Measurements from ENCODE around the gene DNAAF8.
"Not testable (repeated sequence)": the region's sequence is repeated elsewhere in the genome, so short reads cannot be mapped to it uniquely, and the experiment has no call there.

The DNAAF8 gene

DNA sequence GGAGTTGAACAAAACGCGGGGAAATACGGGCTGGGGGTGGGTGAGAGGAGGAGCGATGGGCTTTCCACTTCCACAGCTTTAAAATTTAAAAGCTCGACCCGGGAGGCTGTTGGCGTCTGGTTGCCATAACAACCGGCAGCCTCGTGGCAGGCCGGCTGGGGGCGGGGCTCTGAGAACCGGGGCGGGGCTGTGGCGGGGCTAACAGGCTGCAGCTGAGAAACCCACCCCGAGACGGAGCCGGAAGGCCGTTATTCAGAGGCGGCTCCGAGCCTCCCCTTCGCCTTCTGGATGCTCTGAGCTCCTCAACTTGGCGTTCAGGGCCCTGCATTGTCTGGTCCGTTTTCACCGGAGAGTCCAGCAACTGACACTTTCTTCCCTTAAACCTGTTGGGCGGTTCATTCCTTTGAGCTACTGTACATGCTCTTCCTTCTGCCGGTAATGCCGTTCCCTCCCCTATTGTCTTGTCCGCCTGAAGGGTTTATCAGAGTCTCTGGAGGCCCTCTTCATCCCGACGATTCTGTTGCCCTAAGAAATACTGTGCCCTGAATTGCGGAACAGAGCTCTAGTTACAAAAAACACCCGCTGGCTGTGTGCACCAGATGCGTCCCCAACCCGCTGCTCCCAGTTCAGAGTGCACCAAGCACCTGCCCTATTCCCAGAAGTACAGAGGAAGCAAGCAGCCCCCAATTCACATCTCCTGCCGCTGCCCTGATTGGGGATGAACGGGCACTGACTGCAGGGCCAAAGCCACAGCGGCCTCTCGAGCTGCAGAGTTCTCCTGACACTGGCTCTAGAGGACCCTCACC is 596 bp downstream of the DNAAF8 start:
- Histone ChIP-seq H3K4me3 (ENCODE audit: low read depth, low read length) (peak overlapping the region; percentile 83), H3K36me3 (ENCODE audit: control insufficient read depth, insufficient read depth, low read length) (peaks cover 8% of the 10 kb centered on the region), H3K9ac (ENCODE audit: low read depth, low read length) (peak overlapping the region; percentile 24), H3K27me3 (ENCODE audit: control insufficient read depth, insufficient read depth, low read length) (peaks cover 2% of the 10 kb centered on the region), H3K9me3 (ENCODE audit: control insufficient read depth, insufficient read depth, low read length) (no peaks in the 10 kb centered on the region), H3K4me1 (ENCODE audit: control insufficient read depth, insufficient read depth, low read length) (no peaks in the 10 kb centered on the region)

DNA sequence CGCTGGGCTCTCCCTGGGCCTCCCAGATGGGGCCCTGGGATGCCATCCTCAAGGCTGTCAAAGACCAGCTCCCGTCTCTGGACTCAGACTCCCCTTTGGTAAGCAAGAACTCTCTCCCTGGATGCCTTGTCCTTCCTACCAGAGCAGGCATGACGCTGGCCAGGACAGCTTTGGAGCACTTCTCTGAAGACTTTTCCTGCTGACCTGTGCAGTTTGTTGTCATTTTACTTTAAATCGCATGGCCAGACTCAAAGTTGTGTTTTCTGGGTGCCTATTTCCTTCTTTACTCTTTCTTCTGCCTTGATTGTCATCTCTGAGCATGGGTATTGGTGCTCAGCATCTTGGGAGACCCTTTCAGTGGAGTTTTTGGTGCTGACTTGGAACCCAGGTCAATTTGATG is 2.2 kb downstream of the DNAAF8 start:
- Histone ChIP-seq H3K4me1 (ENCODE audit: control insufficient read depth, insufficient read depth, low read length) (no peaks in the 10 kb centered on the region), H3K9me3 (ENCODE audit: control insufficient read depth, insufficient read depth, low read length) (no peaks in the 10 kb centered on the region), H3K27me3 (ENCODE audit: control insufficient read depth, insufficient read depth, low read length) (peaks cover 2% of the 10 kb centered on the region), H3K4me3 (ENCODE audit: low read depth, low read length) (no peak overlapping the region), H3K9ac (ENCODE audit: low read depth, low read length) (no peak overlapping the region), H3K36me3 (ENCODE audit: control insufficient read depth, insufficient read depth, low read length) (peaks cover 3% of the 10 kb centered on the region)

DNA sequence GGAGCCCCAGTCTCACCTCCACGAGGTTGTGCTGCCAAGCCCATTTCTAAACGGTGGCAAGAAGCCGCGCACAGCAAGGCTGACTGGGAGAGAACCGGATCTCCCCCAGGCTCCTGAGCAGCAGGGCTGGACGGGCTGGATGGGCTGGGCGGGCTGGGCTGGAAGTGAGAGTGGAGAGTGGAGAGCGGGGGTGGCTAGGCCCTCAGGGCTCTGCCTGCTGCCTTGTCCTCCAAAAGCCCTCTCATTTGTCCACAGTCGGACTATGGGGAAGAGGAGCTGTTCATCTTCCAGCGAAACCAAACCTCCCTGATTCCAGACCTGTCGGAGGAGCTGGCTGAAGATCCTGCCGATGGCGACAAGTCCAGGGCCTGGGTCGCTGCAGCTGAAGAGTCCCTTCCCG is 3.2 kb downstream of the DNAAF8 start:
- Histone ChIP-seq H3K9ac (ENCODE audit: low read depth, low read length) (no peak overlapping the region), H3K4me1 (ENCODE audit: control insufficient read depth, insufficient read depth, low read length) (no peaks in the 10 kb centered on the region), H3K27me3 (ENCODE audit: control insufficient read depth, insufficient read depth, low read length) (peaks cover 2% of the 10 kb centered on the region), H3K9me3 (ENCODE audit: control insufficient read depth, insufficient read depth, low read length) (no peaks in the 10 kb centered on the region), H3K4me3 (ENCODE audit: low read depth, low read length) (no peak overlapping the region), H3K36me3 (ENCODE audit: control insufficient read depth, insufficient read depth, low read length) (no peaks in the 10 kb centered on the region)

DNA sequence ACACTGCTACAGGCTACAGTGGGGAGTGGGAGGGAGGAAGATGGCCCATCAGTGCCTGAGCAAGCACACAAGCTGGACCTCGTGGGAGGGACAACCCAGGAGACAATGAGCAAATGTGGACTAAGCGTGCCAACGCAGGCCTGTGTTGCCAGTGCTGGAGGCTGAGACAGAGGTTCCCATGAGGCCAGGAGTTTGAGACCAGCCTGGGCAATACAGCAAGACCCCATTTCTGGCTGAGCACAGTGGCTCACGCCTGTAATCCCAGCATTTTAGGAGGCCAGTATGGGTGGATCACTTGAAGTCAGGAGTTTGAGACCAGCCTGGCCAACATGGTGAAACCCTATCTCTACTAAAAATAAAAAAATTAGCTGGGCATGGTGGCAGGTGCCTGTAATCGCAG is 4.0 kb downstream of the DNAAF8 start:
- not testable (repeated sequence) for H3K4me3 ChIP-seq (ENCODE audit: low read depth, low read length); H3K36me3 ChIP-seq (ENCODE audit: control insufficient read depth, insufficient read depth, low read length); H3K9me3 ChIP-seq (ENCODE audit: control insufficient read depth, insufficient read depth, low read length); H3K27me3 ChIP-seq (ENCODE audit: control insufficient read depth, insufficient read depth, low read length); H3K9ac ChIP-seq (ENCODE audit: low read depth, low read length); H3K4me1 ChIP-seq (ENCODE audit: control insufficient read depth, insufficient read depth, low read length)

DNA sequence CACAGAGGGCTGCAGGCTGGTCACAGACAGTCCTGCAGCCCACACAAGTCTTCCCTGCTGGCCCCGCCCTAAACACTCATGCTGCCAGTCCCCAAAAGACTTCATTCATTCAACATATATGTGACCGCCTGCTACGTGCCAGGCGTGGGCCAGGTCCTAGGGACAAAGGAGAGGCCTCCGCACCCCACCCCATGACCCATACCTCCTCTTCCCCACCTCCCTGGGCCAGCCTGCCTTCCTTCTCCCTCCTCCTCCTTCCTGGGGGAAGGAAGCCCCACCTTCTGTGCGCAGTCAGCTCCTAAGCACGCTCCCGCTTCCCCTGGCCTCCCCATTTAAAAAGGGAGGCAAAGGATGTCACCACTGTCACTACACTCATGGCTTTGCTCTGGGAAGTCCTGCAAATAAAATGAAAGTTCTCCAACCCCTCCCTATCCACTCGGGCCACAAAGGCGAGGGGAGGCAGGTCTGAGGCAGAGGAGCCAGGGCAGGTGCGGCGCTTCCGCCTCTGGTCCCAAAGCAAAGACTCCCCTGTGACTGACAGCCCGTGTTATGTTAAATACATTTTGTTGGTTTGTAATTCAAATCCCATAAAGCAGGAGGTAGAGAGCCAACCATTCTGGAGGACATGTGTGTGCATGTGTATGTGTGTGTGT is 9.0 kb downstream of the DNAAF8 start:
- Histone ChIP-seq H3K4me1 (ENCODE audit: control insufficient read depth, insufficient read depth, low read length) (peaks cover 6% of the 10 kb centered on the region), H3K9me3 (ENCODE audit: control insufficient read depth, insufficient read depth, low read length) (no peaks in the 10 kb centered on the region), H3K4me3 (ENCODE audit: low read depth, low read length) (peak overlapping the region; percentile 32), H3K9ac (ENCODE audit: low read depth, low read length) (peak overlapping the region; percentile 54), H3K27me3 (ENCODE audit: control insufficient read depth, insufficient read depth, low read length) (no peaks in the 10 kb centered on the region), H3K36me3 (ENCODE audit: control insufficient read depth, insufficient read depth, low read length) (no peaks in the 10 kb centered on the region)

DNA sequence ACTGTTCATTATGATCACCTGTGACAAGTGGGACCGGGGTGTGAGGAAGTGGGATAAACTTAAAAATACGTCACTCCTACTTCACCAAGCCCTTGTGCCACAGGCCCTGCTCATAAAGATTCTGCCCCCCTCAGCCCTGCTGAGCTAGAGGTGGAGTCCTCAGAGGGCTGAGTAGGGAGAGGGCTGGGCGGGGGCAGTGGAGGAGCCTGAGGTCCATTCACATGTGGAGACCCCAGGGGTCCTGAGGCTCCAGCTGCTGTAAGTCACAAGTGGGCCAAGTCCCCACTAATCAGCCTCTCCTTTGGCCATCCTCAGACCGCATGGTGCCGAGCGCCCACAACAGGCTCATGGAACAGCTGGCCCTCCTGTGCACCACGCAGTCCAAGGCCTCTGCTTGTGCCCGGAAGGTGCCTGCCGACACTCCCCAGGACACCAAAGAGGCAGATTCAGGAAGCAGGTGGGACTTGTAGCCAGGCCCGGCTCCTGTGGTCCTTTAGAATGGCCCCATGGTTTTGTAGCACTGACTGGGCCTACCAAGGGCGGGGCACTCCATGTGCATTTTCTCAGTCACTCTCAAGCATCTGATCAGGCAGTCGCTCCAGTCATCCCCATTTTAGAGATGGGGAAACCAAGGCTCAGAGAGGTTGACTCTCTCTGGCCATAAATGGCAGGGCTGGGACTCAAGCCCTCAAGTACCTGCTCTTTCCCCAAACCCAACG is 10.4 kb downstream of the DNAAF8 start:
- Histone ChIP-seq H3K4me3 (ENCODE audit: low read depth, low read length) (no peak overlapping the region), H3K4me1 (ENCODE audit: control insufficient read depth, insufficient read depth, low read length) (peaks cover 6% of the 10 kb centered on the region), H3K36me3 (ENCODE audit: control insufficient read depth, insufficient read depth, low read length) (no peaks in the 10 kb centered on the region)

DNA sequence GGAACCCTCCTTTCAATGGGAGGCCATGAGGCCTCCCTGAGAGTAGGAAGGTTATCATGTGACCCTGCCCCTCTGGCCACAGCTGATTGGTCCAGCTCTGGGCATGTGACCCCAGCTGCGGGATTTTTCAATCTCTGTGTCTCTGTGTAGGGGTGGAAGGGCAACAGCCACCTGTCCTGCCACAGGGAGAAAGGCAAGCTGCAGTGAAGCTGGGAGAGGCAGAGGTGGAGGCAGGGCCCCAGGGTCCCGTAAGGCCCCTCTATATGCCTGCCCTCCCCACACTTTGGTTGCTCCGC is 10.9 kb downstream of the DNAAF8 start:
- no peak overlapping the region for H3K9ac ChIP-seq (ENCODE audit: low read depth, low read length)
- H3K4me3 ChIP-seq (ENCODE audit: low read depth, low read length) = no peak overlapping the region
- no peaks in the 10 kb centered on the region for H3K27me3 ChIP-seq (ENCODE audit: control insufficient read depth, insufficient read depth, low read length)
- H3K36me3 ChIP-seq (ENCODE audit: control insufficient read depth, insufficient read depth, low read length) = no peaks in the 10 kb centered on the region
- peaks cover 6% of the 10 kb centered on the region for H3K4me1 ChIP-seq (ENCODE audit: control insufficient read depth, insufficient read depth, low read length)
- H3K9me3 ChIP-seq (ENCODE audit: control insufficient read depth, insufficient read depth, low read length) = no peaks in the 10 kb centered on the region

More for the DNA sequence above, 10.4 kb downstream of the DNAAF8 start:
- Histone ChIP-seq H3K9me3 (ENCODE audit: control insufficient read depth, insufficient read depth, low read length) (no peaks in the 10 kb centered on the region), H3K27me3 (ENCODE audit: control insufficient read depth, insufficient read depth, low read length) (no peaks in the 10 kb centered on the region), H3K9ac (ENCODE audit: low read depth, low read length) (no peak overlapping the region)

DNA sequence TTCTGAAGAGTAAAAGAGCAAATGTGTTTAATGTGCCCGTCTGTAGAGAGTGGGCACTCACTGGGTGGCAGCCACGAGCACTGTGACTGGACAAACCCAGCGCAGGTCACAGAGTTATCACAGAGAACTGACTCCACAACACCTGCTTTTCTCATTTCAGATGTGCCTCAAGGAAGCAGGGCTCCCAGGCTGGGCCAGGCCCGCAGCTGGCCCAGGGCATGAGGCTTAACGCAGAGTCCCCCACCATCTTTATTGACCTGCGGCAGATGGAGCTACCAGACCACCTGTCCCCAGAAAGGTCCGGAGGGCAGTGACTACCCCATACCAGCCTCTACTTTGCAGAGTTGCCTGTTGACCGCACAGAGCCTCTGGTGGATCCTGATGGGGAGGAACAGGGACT is 11.9 kb downstream of the DNAAF8 start:
- H3K27me3 ChIP-seq (ENCODE audit: control insufficient read depth, insufficient read depth, low read length) = no peaks in the 10 kb centered on the region
- peaks cover 5% of the 10 kb centered on the region for H3K36me3 ChIP-seq (ENCODE audit: control insufficient read depth, insufficient read depth, low read length)
- peaks cover 6% of the 10 kb centered on the region for H3K4me1 ChIP-seq (ENCODE audit: control insufficient read depth, insufficient read depth, low read length)
- H3K9ac ChIP-seq (ENCODE audit: low read depth, low read length) = no peak overlapping the region
- H3K4me3 ChIP-seq (ENCODE audit: low read depth, low read length) = no peak overlapping the region
- H3K9me3 ChIP-seq (ENCODE audit: control insufficient read depth, insufficient read depth, low read length) = no peaks in the 10 kb centered on the region

DNA sequence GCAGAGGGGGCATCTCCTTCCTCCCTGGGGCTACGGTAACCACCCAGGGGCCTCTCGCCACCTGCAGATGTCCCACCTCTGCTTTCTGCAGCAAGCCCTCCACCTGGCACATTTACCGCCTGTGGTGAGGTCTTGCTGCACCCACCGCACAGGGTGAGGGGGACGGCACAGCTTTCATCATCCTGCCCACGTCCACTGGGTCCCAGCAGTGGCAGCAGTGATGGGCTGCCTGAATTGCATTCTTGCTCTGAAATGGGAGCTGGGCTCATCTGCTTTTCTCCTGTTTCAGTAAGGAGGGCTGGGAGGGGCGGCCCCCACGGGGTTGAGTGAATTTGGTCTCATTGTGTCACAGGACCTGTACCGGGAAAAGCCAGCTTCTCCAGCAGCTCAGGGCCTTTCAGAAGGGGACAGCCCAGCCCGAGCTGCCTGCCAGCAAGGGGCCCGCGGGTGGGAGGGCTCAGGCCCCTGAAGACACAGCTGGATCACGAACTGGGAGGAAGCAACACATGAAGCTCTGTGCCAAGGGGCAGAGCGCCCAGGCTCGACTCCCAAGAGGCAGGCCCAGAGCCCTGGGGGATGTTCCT is 12.7 kb downstream of the DNAAF8 start:
- Histone ChIP-seq H3K27me3 (ENCODE audit: control insufficient read depth, insufficient read depth, low read length) (no peaks in the 10 kb centered on the region), H3K9ac (ENCODE audit: low read depth, low read length) (no peak overlapping the region), H3K9me3 (ENCODE audit: control insufficient read depth, insufficient read depth, low read length) (no peaks in the 10 kb centered on the region), H3K4me1 (ENCODE audit: control insufficient read depth, insufficient read depth, low read length) (peaks cover 6% of the 10 kb centered on the region), H3K36me3 (ENCODE audit: control insufficient read depth, insufficient read depth, low read length) (peaks cover 13% of the 10 kb centered on the region), H3K4me3 (ENCODE audit: low read depth, low read length) (no peak overlapping the region)

DNA sequence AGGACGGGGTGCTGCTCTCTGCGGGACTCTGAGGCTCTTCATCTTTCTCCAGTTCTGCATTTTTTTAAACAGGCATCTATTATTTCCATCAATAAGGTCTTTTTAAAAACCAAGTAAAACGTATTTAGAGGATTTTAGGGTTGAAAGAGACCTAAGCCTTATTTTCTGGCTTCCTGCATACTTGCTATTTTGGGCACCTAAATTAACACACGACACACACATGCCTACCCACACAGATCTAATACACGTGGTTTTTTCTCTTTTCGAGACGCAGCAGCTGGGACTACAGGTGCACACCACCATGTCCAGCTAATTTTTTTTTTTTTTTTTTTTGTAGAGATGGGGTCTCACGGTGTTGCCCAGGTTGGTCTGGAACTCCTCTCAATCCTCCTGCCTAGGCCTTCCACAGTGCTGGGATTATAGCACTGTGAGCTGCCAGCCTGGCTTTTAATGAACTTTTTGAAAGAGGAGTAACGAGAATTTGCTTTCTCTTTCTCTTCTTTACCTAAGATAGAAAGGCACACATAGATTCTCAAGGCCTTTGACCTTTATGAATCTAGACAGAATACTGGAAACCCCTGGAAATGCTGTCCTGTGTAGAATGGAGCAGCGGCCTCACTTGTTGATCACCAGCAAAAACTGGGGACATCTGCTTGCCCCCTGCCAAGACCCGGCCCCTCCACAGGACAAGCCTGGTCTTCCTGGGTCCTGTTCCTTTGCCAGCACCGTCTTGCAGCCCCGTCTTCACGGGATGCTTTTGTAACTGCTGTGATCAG is 13.8 kb downstream of the DNAAF8 start:
- no peaks in the 10 kb centered on the region for H3K9me3 ChIP-seq (ENCODE audit: control insufficient read depth, insufficient read depth, low read length)
- H3K9ac ChIP-seq (ENCODE audit: low read depth, low read length) = no peak overlapping the region
- H3K36me3 ChIP-seq (ENCODE audit: control insufficient read depth, insufficient read depth, low read length) = peaks cover 23% of the 10 kb centered on the region
- H3K27me3 ChIP-seq (ENCODE audit: control insufficient read depth, insufficient read depth, low read length) = no peaks in the 10 kb centered on the region
- peaks cover under 1% of the 10 kb centered on the region for H3K4me1 ChIP-seq (ENCODE audit: control insufficient read depth, insufficient read depth, low read length)
- H3K4me3 ChIP-seq (ENCODE audit: low read depth, low read length) = no peak overlapping the region

DNA sequence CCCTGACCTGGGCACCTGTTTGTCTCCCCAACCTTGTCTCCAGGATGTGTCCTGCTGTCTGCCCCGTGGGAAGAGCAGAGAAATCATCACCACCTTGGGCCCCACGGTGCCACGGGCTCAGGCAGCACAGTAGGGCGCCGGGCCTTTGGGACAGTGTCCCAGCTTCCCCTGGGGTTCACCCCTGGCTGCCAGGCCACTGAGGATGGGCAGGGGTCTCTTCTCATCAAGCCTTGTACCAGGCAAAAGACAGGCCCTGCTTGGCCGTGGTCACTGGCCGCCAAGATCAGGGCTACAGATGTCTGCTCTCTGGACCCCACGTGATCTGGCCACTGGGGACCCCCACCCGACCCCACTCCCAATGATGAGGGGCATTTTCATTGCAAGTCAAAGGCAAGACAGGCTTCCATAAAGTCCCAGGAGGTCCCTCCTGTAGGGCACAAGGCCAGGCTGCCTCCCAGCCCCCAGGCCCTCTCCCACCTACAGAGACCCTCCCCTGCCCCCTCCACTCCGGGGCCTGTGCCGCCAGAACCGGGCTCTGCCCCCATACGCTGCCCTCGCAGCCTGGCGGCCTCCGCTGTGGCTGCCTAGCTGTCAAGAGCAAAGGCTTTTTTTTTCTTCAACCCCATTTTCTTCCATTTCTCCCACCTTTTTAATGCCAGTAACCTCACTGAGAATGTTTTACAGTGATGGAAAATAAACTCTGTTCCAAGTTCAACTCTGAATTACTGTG is 14.5 kb downstream of the DNAAF8 start:
- no peak overlapping the region for H3K4me3 ChIP-seq (ENCODE audit: low read depth, low read length)
- no peak overlapping the region for H3K9ac ChIP-seq (ENCODE audit: low read depth, low read length)
- H3K4me1 ChIP-seq (ENCODE audit: control insufficient read depth, insufficient read depth, low read length) = no peaks in the 10 kb centered on the region
- H3K9me3 ChIP-seq (ENCODE audit: control insufficient read depth, insufficient read depth, low read length) = no peaks in the 10 kb centered on the region
- H3K27me3 ChIP-seq (ENCODE audit: control insufficient read depth, insufficient read depth, low read length) = no peaks in the 10 kb centered on the region
- H3K36me3 ChIP-seq (ENCODE audit: control insufficient read depth, insufficient read depth, low read length) = peaks cover 25% of the 10 kb centered on the region

Measured in iPS-15b (cell line).